ENCODE data around the gene WLS. TPM values are rescaled to one million over a fixed set of nuclear protein-coding genes. Genes with fewer than 3 reads are reported as not detected.

Gene WLS
- total and polyA plus RNA-seq, 10 of the 15 experiments (the other 5 are each of a cell fraction or from before 2014, with no cell fraction given), result 0.04 to 0.36 TPM; not detected in 8

- in situ Hi-C loops (cut with MboI), result no loop called here
- ChIA-PET RAD21 (ENCODE audit: unreplicated experiment) (no interaction called here), POLR2A (no interaction called here)
- TF ChIP-seq EZH2 (IDR thresholded peaks at IDR 0.05; ENCODE audit: borderline replicate concordance, control insufficient read depth, low read depth, low read length), result no peak
- TF ChIP-seq HDAC6 (IDR thresholded peaks at IDR 0.05; ENCODE audit: unreplicated experiment), result no peak
- TF ChIP-seq MXI1 (IDR thresholded peaks at IDR 0.05; ENCODE audit: low read depth, low read length), result no peak
- no peak for TF ChIP-seq CTCF (IDR thresholded peaks at IDR 0.05 in 2 of 3, conservative IDR thresholded peaks at IDR 0.05 in 1 of 3; ENCODE audit: control insufficient read depth in 2 of 3, extremely low read depth in 1 of 3, insufficient read depth in 1 of 3, low read depth in 3 of 3, low read length in 3 of 3)
- no peak for TF ChIP-seq ZBED1 (IDR thresholded peaks at IDR 0.05; ENCODE audit: borderline replicate concordance)
- TF ChIP-seq CUX1 (IDR thresholded peaks at IDR 0.05; ENCODE audit: insufficient replicate concordance, low read depth, low read length), result no peak
- no peak for TF ChIP-seq MTA2 (IDR thresholded peaks at IDR 0.05; ENCODE audit: low read depth)
- TF ChIP-seq MLLT1 (IDR thresholded peaks at IDR 0.05), result no peak
- TF ChIP-seq CEBPZ (IDR thresholded peaks at IDR 0.05; ENCODE audit: low read depth, low read length), result no peak
Observed at GRCh38 chr1:68157416-68157815, 74.9 kb downstream of the WLS start.

More at GRCh38 chr1:68157416-68157815, 74.9 kb downstream of the WLS start:
- Histone ChIP-seq H3K27ac (ENCODE audit: control insufficient read depth, insufficient read depth) (no peak overlapping the region), H3K9me3 (replicated peaks; ENCODE audit: control insufficient read depth, insufficient read depth, low read length) (no peaks in the 10 kb centered on the region), H3K4me3 (no peak overlapping the region), H3K4me2 (ENCODE audit: control insufficient read depth, insufficient read depth) (no peak overlapping the region), H3K36me3 (ENCODE audit: control insufficient read depth in 2 of 2, insufficient read depth in 2 of 2, low read length in 1 of 2) (no peaks in the 10 kb centered on the region), H3K9ac (ENCODE audit: control insufficient read depth, insufficient read depth, low read length) (no peak overlapping the region), H3K4me1 (ENCODE audit: control insufficient read depth, insufficient read depth, low read length) (no peaks in the 10 kb centered on the region; the same call in 1 of the 2 replicates), H4K20me1 (ENCODE audit: control insufficient read depth, insufficient read depth) (no peaks in the 10 kb centered on the region), H3K27me3 (replicated peaks in 1 of 2; ENCODE audit: control insufficient read depth in 2 of 2, insufficient read depth in 2 of 2, low read length in 1 of 2) (peaks cover 0 to 2% of the 10 kb centered on the region in 2 experiments; a peak in 2 of 4 replicates), H3K79me2 (ENCODE audit: control insufficient read depth, insufficient read depth, low read length) (no peaks in the 10 kb centered on the region), H2AFZ (ENCODE audit: control insufficient read depth, low read depth, low read length) (no peak overlapping the region)
- ChIA-PET CTCF (interaction anchor here (1.3 to 1.5 kb wide), 2 partner anchors 18 to 37 kb away, joined by 5 read pairs; no protein-coding TSS in a partner anchor), SMC1A (ENCODE audit: uncharacterized antibody, unreplicated experiment) (interaction anchor here (0.9 to 1.2 kb wide), 4 partner anchors 22 to 129 kb away, joined by 3 to 4 read pairs (median 4); no protein-coding TSS in a partner anchor)
- no peak for DNase-seq (ENCODE audit: low read depth, low spot score)
- intact Hi-C loops (cut with micrococcal nuclease; ENCODE audit: unreplicated experiment), result no loop called here
- no peak for ATAC-seq
- no peak for FAIRE-seq
- no TSS peak for BruUV-seq (replicated peaks)
- 0% methylated on average over 2 of the region's 2 CpGs for WGBS (ENCODE audit: insufficient coverage, insufficient replicate concordance, low lambda C conversion rate, missing lambda C conversion rate)

Measured in GM12878 (cell line).